ENCODE measurements around the gene EMC9.

Gene EMC9

DNA sequence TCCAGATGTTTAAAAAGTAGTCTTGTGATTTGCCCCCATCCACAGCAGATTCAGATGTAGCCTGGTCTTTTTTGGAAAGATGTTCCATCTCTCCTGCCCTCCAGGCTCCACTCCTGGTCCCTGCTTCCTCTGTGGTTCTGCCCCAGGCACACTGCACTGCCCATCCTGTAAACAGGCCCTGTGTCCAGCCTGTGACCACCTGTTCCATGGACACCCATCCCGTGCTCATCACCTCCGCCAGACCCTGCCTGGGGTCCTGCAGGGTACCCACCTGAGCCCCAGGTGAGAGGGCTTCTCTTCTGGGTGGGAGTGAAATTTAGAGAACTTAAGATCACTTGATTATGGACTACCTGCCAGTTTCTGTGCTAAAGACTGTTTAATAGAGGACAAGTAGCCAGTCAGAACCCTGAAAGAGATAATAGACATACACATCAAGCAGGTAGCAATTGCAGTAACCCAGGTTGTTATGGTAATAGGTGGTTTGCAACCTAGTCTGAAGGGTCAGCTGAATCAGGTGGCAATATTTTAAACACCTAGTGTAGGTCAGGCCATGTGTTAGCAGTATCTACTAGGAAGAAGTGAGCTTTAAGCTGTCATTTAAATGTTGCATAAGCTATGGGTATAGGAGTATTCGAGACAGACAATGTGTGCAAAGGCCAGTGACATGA lies 8.0 kb upstream of the EMC9 start:
- no peak for DNase-seq
- H3K4me1 Mint-ChIP-seq: peaks cover 47% of the 10 kb centered on the region
- H3K36me3 Mint-ChIP-seq: peaks cover 59% of the 10 kb centered on the region
- H3K27ac Mint-ChIP-seq: peak overlapping the region; percentile 11
- CTCF ChIA-PET: interaction anchor here (1.7 to 8.0 kb wide), 2 partner anchors 11 to 91 kb away, joined by 3 to 67 read pairs; partner anchors contain the start of gene IRF9
- H3K27me3 Mint-ChIP-seq: no peaks in the 10 kb centered on the region
- H3K9me3 Mint-ChIP-seq: no peaks in the 10 kb centered on the region
- peak overlapping the region; percentile 93 for H3K4me3 Mint-ChIP-seq

- Mint-ChIP-seq H3K27me3 (no peaks in the 10 kb centered on the region), H3K36me3 (peaks cover 66% of the 10 kb centered on the region)
Measured at GRCh38 chr14:24147761-24148428, 6.5 kb upstream of the EMC9 start.

GRCh38 chr14:24146978-24147760 lies 5.8 kb upstream of the EMC9 start, which contains the start of gene RNF31:
Gene RNF31, plus strand, starts transcription at chr14:24147498. Its CDS starts 201 bp downstream, at chr14:24147699.
- Mint-ChIP-seq H3K36me3 (peaks cover 67% of the 10 kb centered on the region), H3K4me1 (peaks cover 65% of the 10 kb centered on the region), H3K4me3 (peak within 1 kb of the TSS; percentile 93), H3K9me3 (no peaks in the 10 kb centered on the region), H3K27me3 (no peaks in the 10 kb centered on the region), H3K27ac (peak within 1 kb of the TSS; percentile 99)
- DNase-seq: peak; percentile 100
- CTCF ChIA-PET: interaction anchor here (0.8 to 8.0 kb wide), 7 partner anchors 10 to 284 kb away, joined by 3 to 67 read pairs (median 4); partner anchors contain the start of genes CIDEB, IRF9 and PSME1

More at GRCh38 chr14:24147761-24148428, 6.5 kb upstream of the EMC9 start:
- H3K27ac Mint-ChIP-seq: peak overlapping the region; percentile 81
- H3K4me3 Mint-ChIP-seq: peak overlapping the region; percentile 93
- CTCF ChIA-PET: interaction anchor here (0.8 to 8.0 kb wide), 5 partner anchors 9 to 160 kb away, joined by 3 to 67 read pairs (median 4); partner anchors contain the start of genes CIDEB and IRF9
- peaks cover 61% of the 10 kb centered on the region for H3K4me1 Mint-ChIP-seq
- peak; percentile 34 for DNase-seq
- H3K9me3 Mint-ChIP-seq: no peaks in the 10 kb centered on the region

- Mint-ChIP-seq H3K4me1 (peaks cover 65% of the 10 kb centered on the region), H3K9me3 (no peaks in the 10 kb centered on the region), H3K27me3 (no peaks in the 10 kb centered on the region), H3K27ac (peak within 1 kb of the TSS; percentile 99), H3K36me3 (peaks cover 63% of the 10 kb centered on the region), H3K4me3 (peak within 1 kb of the TSS; percentile 93)
- DNase-seq: peak; percentile 93
- CTCF ChIA-PET: interaction anchor here (0.8 to 8.0 kb wide), 6 partner anchors 11 to 285 kb away, joined by 3 to 67 read pairs (median 6); partner anchors contain the start of genes CIDEB, IRF9 and PSME1
Measured at GRCh38 chr14:24146453-24146977, 5.1 kb upstream of the EMC9 start, which contains the start of gene PSME2. Gene PSME2, minus strand, starts transcription at chr14:24146610. Its CDS starts 29 bp downstream, at chr14:24146581.

GRCh38 chr14:24145690-24146452 lies 4.5 kb upstream of the EMC9 start:
- no peaks in the 10 kb centered on the region for H3K9me3 Mint-ChIP-seq
- peaks cover 62% of the 10 kb centered on the region for H3K36me3 Mint-ChIP-seq
- DNase-seq: no peak
- CTCF ChIA-PET: interaction anchor here (1.2 to 8.0 kb wide), 3 partner anchors 10 to 37 kb away, joined by 6 to 67 read pairs (median 16); partner anchors contain the start of genes IRF9 and PSME1
- no peaks in the 10 kb centered on the region for H3K27me3 Mint-ChIP-seq
- peak overlapping the region; percentile 93 for H3K4me3 Mint-ChIP-seq
- H3K4me1 Mint-ChIP-seq: peaks cover 65% of the 10 kb centered on the region
- peak overlapping the region; percentile 99 for H3K27ac Mint-ChIP-seq

DNA sequence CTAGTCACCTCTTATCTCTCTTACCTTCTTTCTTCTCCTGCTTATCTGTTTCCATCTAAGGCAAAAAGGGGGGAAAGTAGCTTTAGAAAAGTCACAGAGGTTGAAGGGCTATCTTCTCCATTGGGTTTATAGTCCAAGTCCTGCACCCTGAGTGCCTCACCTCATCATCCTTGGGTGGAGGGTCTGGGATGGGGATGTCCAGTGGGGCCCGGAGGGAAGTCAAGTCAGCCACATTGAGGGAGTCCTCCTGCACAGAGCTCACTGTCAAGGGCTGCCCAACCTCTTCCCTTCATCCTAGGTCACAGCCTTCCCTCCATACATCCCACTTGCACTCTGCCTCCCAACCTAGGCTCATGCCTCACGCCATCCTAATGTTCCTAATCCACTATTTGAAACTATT lies 3.8 kb upstream of the EMC9 start:
- H3K27me3 Mint-ChIP-seq: no peaks in the 10 kb centered on the region
- H3K27ac Mint-ChIP-seq: peak overlapping the region; percentile 99
- CTCF ChIA-PET: interaction anchor here (1.2 to 8.0 kb wide), 3 partner anchors 9 to 37 kb away, joined by 6 to 67 read pairs (median 16); partner anchors contain the start of genes IRF9 and PSME1
- peaks cover 63% of the 10 kb centered on the region for H3K4me1 Mint-ChIP-seq
- H3K9me3 Mint-ChIP-seq: no peaks in the 10 kb centered on the region
- no peak for DNase-seq
- peak overlapping the region; percentile 93 for H3K4me3 Mint-ChIP-seq
- peaks cover 57% of the 10 kb centered on the region for H3K36me3 Mint-ChIP-seq

DNA sequence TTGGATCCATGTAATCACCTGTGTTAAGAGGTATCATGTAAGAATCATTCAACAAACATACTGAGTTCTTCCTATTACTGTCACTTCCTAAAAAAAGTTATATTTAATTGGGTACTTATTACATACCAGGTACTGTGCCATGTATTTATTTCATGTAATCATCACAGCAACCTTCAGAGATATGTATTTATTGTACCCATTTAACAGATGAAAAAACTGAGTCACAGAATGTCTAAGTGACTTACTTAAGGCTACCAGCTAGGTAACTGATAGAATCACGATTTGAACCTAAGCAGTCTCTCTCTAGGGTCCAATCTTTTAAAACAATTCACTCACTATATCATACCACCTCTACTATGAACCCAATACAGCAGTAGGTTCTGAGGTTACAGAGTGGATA lies 3.1 kb upstream of the EMC9 start:
- CTCF ChIA-PET: interaction anchor here (1.5 to 2.3 kb wide), 2 partner anchors 17 to 98 kb away, joined by 3 to 11 read pairs; partner anchors contain the start of genes IRF9 and TINF2
- Mint-ChIP-seq H3K4me1 (peaks cover 62% of the 10 kb centered on the region), H3K9me3 (no peaks in the 10 kb centered on the region), H3K36me3 (peaks cover 58% of the 10 kb centered on the region), H3K4me3 (peak overlapping the region; percentile 39), H3K27ac (peak overlapping the region; percentile 24), H3K27me3 (no peaks in the 10 kb centered on the region)
- no peak for DNase-seq

DNA sequence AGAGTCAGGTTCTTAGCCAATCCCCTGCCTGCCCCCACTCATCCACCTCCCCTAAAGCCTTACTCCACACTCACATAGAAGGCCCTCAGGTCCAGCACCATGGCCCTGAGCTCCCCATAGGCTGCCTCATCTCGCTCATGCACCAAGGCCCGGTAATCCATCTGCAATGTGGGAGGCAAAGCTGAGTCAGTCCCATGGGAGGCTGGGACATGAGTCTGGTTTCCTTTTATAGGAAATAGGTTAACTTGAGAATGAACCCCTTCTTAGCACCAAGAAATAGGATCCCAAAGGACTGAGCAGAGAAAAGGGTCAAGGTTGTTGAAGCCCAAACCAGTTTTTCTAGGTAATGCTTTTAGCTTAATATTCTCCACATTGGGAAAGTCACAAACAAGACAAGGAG lies 2.1 kb upstream of the EMC9 start:
- DNase-seq: no peak
- Mint-ChIP-seq H3K9me3 (no peaks in the 10 kb centered on the region), H3K27ac (peak overlapping the region; percentile 75), H3K4me3 (peak overlapping the region; percentile 42), H3K27me3 (no peaks in the 10 kb centered on the region), H3K36me3 (peaks cover 59% of the 10 kb centered on the region), H3K4me1 (peaks cover 61% of the 10 kb centered on the region)
- CTCF ChIA-PET: interaction anchor here (1.1 to 2.3 kb wide), 3 partner anchors 18 to 99 kb away, joined by 3 to 11 read pairs (median 4); partner anchors contain the start of genes DCAF11, IRF9, NRL and TINF2

DNA sequence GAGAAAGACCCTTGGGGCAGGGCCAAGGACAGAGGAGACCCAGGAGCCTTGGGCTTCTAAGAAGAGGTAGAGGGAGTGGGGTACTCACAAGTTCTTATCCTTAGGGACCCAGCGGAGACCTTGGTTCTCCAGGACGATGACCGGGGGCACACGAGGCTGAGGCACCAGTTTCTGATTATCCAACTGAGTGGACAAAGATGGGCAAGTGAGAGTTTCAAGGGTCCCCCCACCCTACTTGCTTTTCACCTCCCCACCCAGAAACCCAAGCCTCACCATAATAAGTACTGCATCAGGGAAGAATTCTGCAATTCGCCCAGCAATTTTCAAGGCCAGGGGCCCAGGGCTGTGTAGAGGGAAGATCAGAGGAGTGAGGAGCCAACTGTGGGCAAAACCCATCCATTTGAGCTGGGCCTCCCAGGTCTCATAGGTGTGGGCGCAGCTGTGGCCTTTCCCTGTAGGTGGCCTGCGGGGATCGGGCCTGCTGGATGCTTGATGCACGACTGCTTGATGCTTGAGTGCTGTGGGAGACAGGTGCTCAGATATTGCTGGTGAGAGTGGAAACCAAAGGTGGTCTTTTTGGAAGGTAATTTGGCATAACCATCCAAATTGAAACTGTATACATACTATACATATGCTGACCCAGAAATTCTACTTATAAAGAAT lies 2.0 kb downstream of the EMC9 start:
- CTCF ChIA-PET: no interaction called here
- DNase-seq: peak; percentile 52
- peak overlapping the region; percentile 95 for H3K4me3 Mint-ChIP-seq
- H3K27me3 Mint-ChIP-seq: no peaks in the 10 kb centered on the region
- H3K36me3 Mint-ChIP-seq: peaks cover 52% of the 10 kb centered on the region
- H3K9me3 Mint-ChIP-seq: no peaks in the 10 kb centered on the region
- H3K4me1 Mint-ChIP-seq: peaks cover 66% of the 10 kb centered on the region
- H3K27ac Mint-ChIP-seq: peak overlapping the region; percentile 52

- peaks cover 48% of the 10 kb centered on the region for H3K36me3 Mint-ChIP-seq
- no peaks in the 10 kb centered on the region for H3K9me3 Mint-ChIP-seq
- H3K27me3 Mint-ChIP-seq: no peaks in the 10 kb centered on the region
- H3K4me1 Mint-ChIP-seq: peaks cover 61% of the 10 kb centered on the region
- H3K27ac Mint-ChIP-seq: peak overlapping the region; percentile 67
- no peak for DNase-seq
- CTCF ChIA-PET: no interaction called here
- H3K4me3 Mint-ChIP-seq: peak overlapping the region; percentile 95
Measured at GRCh38 chr14:24138396-24139271, 2.8 kb downstream of the EMC9 start.

GRCh38 chr14:24137529-24138395 lies 3.6 kb downstream of the EMC9 start:
- H3K36me3 Mint-ChIP-seq: peaks cover 39% of the 10 kb centered on the region
- CTCF ChIA-PET: interaction anchor here (0.9 to 4.0 kb wide), 4 partner anchors 8 to 80 kb away, joined by 3 to 16 read pairs (median 4); partner anchors contain the start of genes IRF9, PSME2 and RNF31
- H3K27me3 Mint-ChIP-seq: no peaks in the 10 kb centered on the region
- H3K4me1 Mint-ChIP-seq: peaks cover 58% of the 10 kb centered on the region
- peak overlapping the region; percentile 93 for H3K4me3 Mint-ChIP-seq
- no peak for DNase-seq
- H3K27ac Mint-ChIP-seq: peak overlapping the region; percentile 93
- H3K9me3 Mint-ChIP-seq: no peaks in the 10 kb centered on the region

Data from activated naive CD4-positive, alpha-beta T cell treated with anti-CD3 and anti-CD28 coated beads, Interleukin-2, amount 10 ng/mL, durations not matched to agents 7 days and 5 days (primary cell).